ENCODE data around the gene FBL.

GRCh38 chr19:39846678-39847486 lies 703 bp upstream of the FBL start:
- TF ChIP-seq, protein P1, sequence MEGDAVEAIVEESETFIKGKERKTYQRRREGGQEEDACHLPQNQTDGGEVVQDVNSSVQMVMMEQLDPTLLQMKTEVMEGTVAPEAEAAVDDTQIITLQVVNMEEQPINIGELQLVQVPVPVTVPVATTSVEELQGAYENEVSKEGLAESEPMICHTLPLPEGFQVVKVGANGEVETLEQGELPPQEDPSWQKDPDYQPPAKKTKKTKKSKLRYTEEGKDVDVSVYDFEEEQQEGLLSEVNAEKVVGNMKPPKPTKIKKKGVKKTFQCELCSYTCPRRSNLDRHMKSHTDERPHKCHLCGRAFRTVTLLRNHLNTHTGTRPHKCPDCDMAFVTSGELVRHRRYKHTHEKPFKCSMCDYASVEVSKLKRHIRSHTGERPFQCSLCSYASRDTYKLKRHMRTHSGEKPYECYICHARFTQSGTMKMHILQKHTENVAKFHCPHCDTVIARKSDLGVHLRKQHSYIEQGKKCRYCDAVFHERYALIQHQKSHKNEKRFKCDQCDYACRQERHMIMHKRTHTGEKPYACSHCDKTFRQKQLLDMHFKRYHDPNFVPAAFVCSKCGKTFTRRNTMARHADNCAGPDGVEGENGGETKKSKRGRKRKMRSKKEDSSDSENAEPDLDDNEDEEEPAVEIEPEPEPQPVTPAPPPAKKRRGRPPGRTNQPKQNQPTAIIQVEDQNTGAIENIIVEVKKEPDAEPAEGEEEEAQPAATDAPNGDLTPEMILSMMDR (IDR thresholded peaks at IDR 0.05 in 8 of 11, conservative IDR thresholded peaks at IDR 0.05 in 3 of 11), result no peak
- TF ChIP-seq POLR2AphosphoS5 (IDR thresholded peaks at IDR 0.05) (no peak), POLR2A (IDR thresholded peaks at IDR 0.05) (no peak)
